Fibroblast of lung (primary cell): ENCODE results near the gene MAN1A2. TPM values are rescaled to one million over a fixed set of nuclear protein-coding genes. Genes with fewer than 3 reads are reported as not detected.

ENCODE experiments used
- DNase-seq, 2 donors: peaks; one replicate each; pipeline versions ENCODE4 v3.0.0 to v3.0.0-alpha.2; 2010; ENCODE audit warnings: low read depth in 2 of 2
- H2AFZ ChIP-seq: 2 replicates; pipeline ENCODE4 v1.5.1; 2012; ENCODE audit warnings: low read length, control low read depth, inconsistent platforms
- H3K27ac ChIP-seq: 2 replicates; pipeline ENCODE4 v1.5.1; 2011; ENCODE audit warnings: low read length, control low read depth; ENCODE audit not compliant: insufficient read depth
- H3K27me3 ChIP-seq: 2 replicates; pipeline ENCODE4 v1.5.1; 2011; ENCODE audit warnings: mild to moderate bottlenecking, low read length; ENCODE audit not compliant: control insufficient read depth, insufficient read depth
- H3K36me3 ChIP-seq: 2 replicates; pipeline ENCODE4 v1.5.1; 2011; ENCODE audit warnings: low read length; ENCODE audit not compliant: control insufficient read depth, insufficient read depth
- H3K4me1 ChIP-seq: 2 replicates; pipeline ENCODE4 v1.5.1; 2011; ENCODE audit warnings: low read length; ENCODE audit not compliant: control insufficient read depth, insufficient read depth; ENCODE audit errors: extremely low read depth
- H3K4me2 ChIP-seq: 2 replicates; pipeline ENCODE4 v1.5.1; 2011; ENCODE audit warnings: low read length, control low read depth; ENCODE audit not compliant: insufficient read depth; ENCODE audit errors: extremely low read depth
- H3K4me3 ChIP-seq, 4 experiments: fragments of 200-600 bp in 1 of 4; sonication (generic) in 1 of 4; replicated peaks in 1 of 4; 2 replicates each; pipeline ENCODE4 v1.5.1; 2011 to 2016; ENCODE audit warnings: low read length in 4 of 4, low read depth in 3 of 4, mild to moderate bottlenecking in 3 of 4, control low read depth in 2 of 4, inconsistent platforms in 1 of 4, mixed read lengths in 1 of 4; ENCODE audit not compliant: insufficient read depth in 1 of 4; ENCODE audit errors: control extremely low read depth in 1 of 4
- H3K79me2 ChIP-seq: 2 replicates; pipeline ENCODE4 v1.5.1; 2012; ENCODE audit warnings: mild to moderate bottlenecking, low read length, inconsistent platforms; ENCODE audit not compliant: control insufficient read depth, insufficient read depth
- H3K9ac ChIP-seq: 2 replicates; pipeline ENCODE4 v1.5.1; 2011; ENCODE audit warnings: mild to moderate bottlenecking, low read length, control low read depth; ENCODE audit not compliant: insufficient read depth
- H3K9me3 ChIP-seq: 2 replicates; pipeline ENCODE4 v1.5.1; 2012; ENCODE audit warnings: low read depth, low read length; ENCODE audit not compliant: control insufficient read depth, insufficient read depth
- H4K20me1 ChIP-seq: 2 replicates; pipeline ENCODE4 v1.5.1; 2011; ENCODE audit warnings: low read length; ENCODE audit not compliant: control insufficient read depth, insufficient read depth; ENCODE audit errors: extremely low read depth
- EZH2 ChIP-seq: IDR thresholded peaks from 2 replicates; pipeline ENCODE4 v1.5.1; 2012; ENCODE audit warnings: low read length, control low read depth, mild to moderate bottlenecking; ENCODE audit errors: missing control alignments
- polyA plus RNA-seq, 2 donors: library from polyadenylated mRNA; depleted of rRNA in 1 of 2; stranded (reverse) in 1 of 2; unstranded in 1 of 2; fragments of >200 nt; gene quantifications; 2 replicates each; pipeline ENCODE4 v1.2.1, GENCODE V29; 2011 to 2012; ENCODE audit warnings: missing spikeins in 1 of 2
- total RNA-seq: library from RNA; depleted of rRNA; stranded (reverse); fragments of >200 nt; gene quantifications from 2 replicates; pipeline ENCODE4 v1.2.1, GENCODE V29; 2014
- TF ChIP-seq, protein P1 (sequence below), 2 donors: IDR thresholded peaks in 1 of 2; conservative IDR thresholded peaks in 1 of 2; 1 replicate in 1 of 2; 2 replicates in 1 of 2; pipeline ENCODE4 v1.5.1; 2011 to 2012; ENCODE audit warnings: low read length in 2 of 2, control low read depth in 1 of 2, inconsistent platforms in 1 of 2, low read depth in 1 of 2, mild to moderate bottlenecking in 1 of 2

Gene MAN1A2
- total and polyA plus RNA-seq, 2 donors (not counting 1 experiment from before 2014, with no cell fraction given): 41.9 to 43.6 TPM

DNA sequence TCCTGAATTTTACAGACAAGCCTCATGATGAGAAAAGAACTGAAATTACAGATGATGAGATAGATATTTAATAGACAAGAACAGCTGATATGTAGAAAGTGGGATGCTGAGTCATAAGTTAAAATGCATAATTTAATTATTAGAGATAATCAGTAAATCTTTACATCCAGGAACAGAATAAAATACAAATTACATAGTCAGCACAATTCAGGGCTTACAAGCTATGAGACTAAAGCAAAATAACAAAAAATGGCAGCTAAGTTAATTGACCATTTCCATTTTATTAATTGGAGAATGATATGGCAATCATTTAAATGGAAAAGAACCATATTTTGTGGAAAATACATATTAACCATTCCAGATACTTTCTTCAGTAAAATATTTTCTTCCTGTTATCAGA lies 40.2 kb upstream of the MAN1A2 start:
- H3K9me3 ChIP-seq: no peaks in the 10 kb centered on the region
- no peak overlapping the region for H3K4me2 ChIP-seq
- no peak overlapping the region for H3K27ac ChIP-seq
- H3K27me3 ChIP-seq: peaks cover 5% of the 10 kb centered on the region
- H2AFZ ChIP-seq: no peak overlapping the region
- no peak overlapping the region for H3K9ac ChIP-seq
- H3K4me1 ChIP-seq: no peaks in the 10 kb centered on the region
- no peak overlapping the region for H3K4me3 ChIP-seq
- TF ChIP-seq, protein P1, sequence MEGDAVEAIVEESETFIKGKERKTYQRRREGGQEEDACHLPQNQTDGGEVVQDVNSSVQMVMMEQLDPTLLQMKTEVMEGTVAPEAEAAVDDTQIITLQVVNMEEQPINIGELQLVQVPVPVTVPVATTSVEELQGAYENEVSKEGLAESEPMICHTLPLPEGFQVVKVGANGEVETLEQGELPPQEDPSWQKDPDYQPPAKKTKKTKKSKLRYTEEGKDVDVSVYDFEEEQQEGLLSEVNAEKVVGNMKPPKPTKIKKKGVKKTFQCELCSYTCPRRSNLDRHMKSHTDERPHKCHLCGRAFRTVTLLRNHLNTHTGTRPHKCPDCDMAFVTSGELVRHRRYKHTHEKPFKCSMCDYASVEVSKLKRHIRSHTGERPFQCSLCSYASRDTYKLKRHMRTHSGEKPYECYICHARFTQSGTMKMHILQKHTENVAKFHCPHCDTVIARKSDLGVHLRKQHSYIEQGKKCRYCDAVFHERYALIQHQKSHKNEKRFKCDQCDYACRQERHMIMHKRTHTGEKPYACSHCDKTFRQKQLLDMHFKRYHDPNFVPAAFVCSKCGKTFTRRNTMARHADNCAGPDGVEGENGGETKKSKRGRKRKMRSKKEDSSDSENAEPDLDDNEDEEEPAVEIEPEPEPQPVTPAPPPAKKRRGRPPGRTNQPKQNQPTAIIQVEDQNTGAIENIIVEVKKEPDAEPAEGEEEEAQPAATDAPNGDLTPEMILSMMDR (conservative IDR thresholded peaks at IDR 0.05 in 1 of 2, IDR thresholded peaks at IDR 0.05 in 1 of 2; ENCODE audit: low read depth in 1 of 2, low read length in 2 of 2): no peak
- no peak for TF ChIP-seq EZH2
- no peaks in the 10 kb centered on the region for H3K36me3 ChIP-seq
- H4K20me1 ChIP-seq: no peaks in the 10 kb centered on the region
- no peak for DNase-seq
- no peaks in the 10 kb centered on the region for H3K79me2 ChIP-seq

DNA sequence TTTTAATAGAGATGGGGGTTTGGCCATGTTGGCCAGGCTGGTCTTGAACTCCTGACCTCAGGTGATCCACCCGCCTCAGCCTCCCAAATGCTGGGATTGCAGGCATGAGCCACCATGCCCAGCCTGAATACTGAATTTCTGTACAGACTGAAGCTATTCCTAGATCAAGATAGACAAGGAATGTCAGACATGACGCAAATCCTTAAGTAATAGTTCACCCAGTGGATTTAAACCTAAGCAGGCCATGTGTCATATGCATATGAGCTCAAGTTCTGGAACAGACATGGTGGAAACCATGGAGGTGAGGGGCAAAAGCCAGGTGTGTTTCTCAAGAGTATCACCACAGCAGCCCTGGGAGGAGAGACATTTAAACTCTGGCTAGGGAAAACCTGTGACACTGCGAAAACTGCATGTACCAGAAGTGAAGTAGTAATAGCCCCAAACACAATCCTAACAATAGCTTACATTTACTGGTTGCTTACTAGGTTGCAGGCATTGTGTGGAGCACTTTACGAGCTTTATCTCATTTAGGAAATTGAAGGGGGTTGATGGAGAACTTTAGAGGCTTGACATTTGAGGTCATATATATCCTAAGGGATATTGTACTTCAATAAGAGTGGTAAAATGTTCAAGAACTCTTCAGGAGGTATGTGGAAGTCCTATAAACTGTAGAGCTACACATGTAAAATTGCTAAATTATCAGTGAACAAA lies 31.7 kb upstream of the MAN1A2 start:
- H3K27ac ChIP-seq: no peak overlapping the region
- no peaks in the 10 kb centered on the region for H3K27me3 ChIP-seq
- H3K36me3 ChIP-seq: no peaks in the 10 kb centered on the region
- no peak overlapping the region for H3K4me2 ChIP-seq
- no peaks in the 10 kb centered on the region for H4K20me1 ChIP-seq
- H3K4me3 ChIP-seq: no peak overlapping the region
- DNase-seq: no peak
- no peak for TF ChIP-seq EZH2
- H3K4me1 ChIP-seq: no peaks in the 10 kb centered on the region
- H3K79me2 ChIP-seq: no peaks in the 10 kb centered on the region
- no peaks in the 10 kb centered on the region for H3K9me3 ChIP-seq
- no peak overlapping the region for H2AFZ ChIP-seq
- no peak overlapping the region for H3K9ac ChIP-seq

DNA sequence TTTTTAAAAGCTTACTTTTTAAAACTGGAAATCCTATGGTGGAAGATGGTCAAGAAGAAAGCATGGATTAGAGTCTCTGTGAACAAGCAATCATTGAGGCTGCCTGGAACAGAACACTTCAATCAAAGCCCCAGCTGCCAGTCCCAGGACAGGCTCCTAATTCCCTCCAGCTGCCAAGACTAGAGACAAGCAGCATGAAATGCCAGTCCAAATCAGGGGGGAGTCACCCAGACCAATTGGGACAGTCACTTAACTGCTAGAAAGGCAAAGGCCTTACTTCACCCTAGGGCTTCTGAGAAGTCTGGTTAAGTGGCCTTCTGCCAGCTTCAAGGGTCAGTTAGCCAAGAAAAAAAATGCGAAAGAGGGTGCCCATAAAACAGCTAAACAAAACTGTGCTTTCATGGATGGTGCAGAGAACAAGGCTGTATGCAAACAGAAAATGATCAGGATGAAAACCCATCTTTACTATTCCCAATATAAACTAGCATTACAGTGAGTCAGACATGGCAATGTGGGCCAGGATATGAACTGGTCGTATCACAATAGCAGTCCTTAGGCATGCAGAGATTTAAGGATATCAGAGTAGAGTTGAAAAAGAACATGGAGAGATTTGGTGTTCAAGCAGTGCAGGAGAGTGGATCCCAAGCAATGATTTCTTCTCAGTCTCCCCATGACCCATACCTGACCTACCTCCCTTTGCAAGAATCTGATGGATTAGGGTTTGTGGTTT lies 31.0 kb upstream of the MAN1A2 start:
- H3K79me2 ChIP-seq: no peaks in the 10 kb centered on the region
- H3K27ac ChIP-seq: no peak overlapping the region
- no peak overlapping the region for H3K9ac ChIP-seq
- peak in 1 of 2 donors; percentile 6 for DNase-seq
- no peak overlapping the region for H3K4me2 ChIP-seq
- no peak overlapping the region for H2AFZ ChIP-seq
- no peaks in the 10 kb centered on the region for H3K4me1 ChIP-seq
- TF ChIP-seq EZH2: no peak
- TF ChIP-seq, protein P1 (conservative IDR thresholded peaks at IDR 0.05 in 1 of 2, IDR thresholded peaks at IDR 0.05 in 1 of 2; ENCODE audit: low read depth in 1 of 2, low read length in 2 of 2): no peak
- no peaks in the 10 kb centered on the region for H3K36me3 ChIP-seq
- no peaks in the 10 kb centered on the region for H4K20me1 ChIP-seq
- H3K9me3 ChIP-seq: no peaks in the 10 kb centered on the region
- H3K27me3 ChIP-seq: no peaks in the 10 kb centered on the region
- no peak overlapping the region for H3K4me3 ChIP-seq
